Measurements from ENCODE around the gene SATB2.
A peak's percentile ranks its signal among the peaks of the same experiment; 100 is the strongest.

The SATB2 gene

GRCh38 chr2:199457147-199458008 is at the start of gene SATB2:
SATB2 (minus strand) TSS chr2:199457939; CDS start chr2:199456037, 1,902 bp downstream.
- TF ChIP-seq ZNF274 (IDR thresholded peaks at IDR 0.05; ENCODE audit: low read depth, low read length): no peak

GRCh38 chr2:199505755-199506403 is 48.1 kb upstream of the SATB2 start:
- TF ChIP-seq ZNF274 (IDR thresholded peaks at IDR 0.05; ENCODE audit: low read depth, low read length): no peak
- H3K4me3 ChIP-seq (ENCODE audit: low read length): no peak overlapping the region

More at GRCh38 chr2:199457147-199458008, at the start of gene SATB2:
- peak within 1 kb of the TSS; percentile 83 for H3K4me3 ChIP-seq (ENCODE audit: low read length)

- H3K4me3 ChIP-seq (ENCODE audit: low read length): no peak overlapping the region
- no peak for TF ChIP-seq ZNF274 (IDR thresholded peaks at IDR 0.05; ENCODE audit: low read depth, low read length)
Observed at GRCh38 chr2:199503148-199503547, 45.4 kb upstream of the SATB2 start.

DNA sequence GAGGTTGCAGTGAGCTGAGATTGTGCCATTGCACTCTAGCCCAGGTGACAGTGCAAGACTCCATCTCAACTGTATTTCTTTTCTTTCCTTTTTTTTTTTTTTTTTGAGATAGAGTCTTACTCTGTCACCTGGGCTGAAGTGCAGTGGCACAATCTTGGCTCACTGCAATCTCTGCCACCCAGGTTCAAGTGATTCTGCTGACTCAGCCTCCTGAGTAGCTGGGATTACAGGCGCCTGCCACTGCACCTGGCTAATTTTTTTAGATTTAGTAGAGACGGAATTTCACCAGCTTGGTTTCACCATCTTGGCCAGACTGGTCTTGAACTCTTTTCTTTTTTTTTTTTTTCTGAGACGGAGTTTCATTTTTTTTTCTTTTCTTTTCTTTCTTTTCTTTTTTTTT is 41.3 kb upstream of the SATB2 start:
- no peak for TF ChIP-seq ZNF274 (IDR thresholded peaks at IDR 0.05; ENCODE audit: low read depth, low read length)
- H3K4me3 ChIP-seq (ENCODE audit: low read length): no peak overlapping the region

DNA sequence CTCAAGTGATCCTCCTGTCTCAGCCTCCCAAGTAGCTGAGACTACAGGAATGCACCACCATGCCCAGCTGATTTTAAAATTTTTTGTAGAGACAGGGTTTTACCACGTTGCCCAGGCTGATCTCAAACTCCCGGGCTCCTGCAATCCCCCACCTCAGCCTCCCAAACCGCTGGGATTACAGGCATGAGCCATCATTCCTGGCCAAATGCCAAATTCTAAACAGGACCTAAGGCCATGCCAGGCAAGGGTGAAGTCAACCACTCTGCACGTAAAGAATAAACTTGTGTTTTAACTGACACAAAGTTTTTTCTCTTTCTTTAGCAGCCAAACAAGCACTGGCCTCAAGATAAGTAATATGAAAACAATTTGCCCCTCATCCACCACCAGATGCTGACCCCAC is 37.4 kb upstream of the SATB2 start:
- H3K4me3 ChIP-seq (ENCODE audit: low read length): no peak overlapping the region
- no peak for TF ChIP-seq ZNF274 (IDR thresholded peaks at IDR 0.05; ENCODE audit: low read depth, low read length)

- TF ChIP-seq ZNF274 (IDR thresholded peaks at IDR 0.05; ENCODE audit: low read depth, low read length): no peak
- H3K4me3 ChIP-seq (ENCODE audit: low read length): no peak overlapping the region
Observed at GRCh38 chr2:199490049-199490448, 32.3 kb upstream of the SATB2 start.

GRCh38 chr2:199488772-199489400 is 31.1 kb upstream of the SATB2 start:
- H3K4me3 ChIP-seq (ENCODE audit: low read length): no peak overlapping the region

GRCh38 chr2:199485732-199486335 is 28.1 kb upstream of the SATB2 start:
- no peak overlapping the region for H3K4me3 ChIP-seq (ENCODE audit: low read length)
- no peak for TF ChIP-seq ZNF274 (IDR thresholded peaks at IDR 0.05; ENCODE audit: low read depth, low read length)

More at GRCh38 chr2:199488772-199489400, 31.1 kb upstream of the SATB2 start:
- TF ChIP-seq ZNF274 (IDR thresholded peaks at IDR 0.05; ENCODE audit: low read depth, low read length): no peak

DNA sequence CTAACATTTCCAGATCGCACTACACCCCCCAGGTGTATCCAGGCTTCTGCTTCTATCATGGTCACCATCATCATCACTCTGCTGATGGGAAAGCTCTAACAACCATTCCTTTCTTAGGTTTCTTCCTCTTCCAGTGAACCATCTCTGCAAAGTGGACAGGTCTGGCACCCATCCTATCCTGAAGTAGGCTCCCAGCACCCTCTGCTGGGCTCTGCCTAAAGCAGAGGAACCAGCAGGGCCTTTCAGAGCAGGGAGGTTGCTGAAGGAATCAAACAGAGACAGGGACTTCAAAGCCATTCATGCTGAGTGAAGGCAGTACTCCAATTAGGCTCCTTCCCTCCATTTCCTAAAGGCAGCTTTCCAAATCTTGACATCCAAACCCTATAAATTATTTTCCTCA is 27.2 kb upstream of the SATB2 start:
- no peak for TF ChIP-seq ZNF274 (IDR thresholded peaks at IDR 0.05; ENCODE audit: low read depth, low read length)
- no peak overlapping the region for H3K4me3 ChIP-seq (ENCODE audit: low read length)

GRCh38 chr2:199480966-199481365 is 23.2 kb upstream of the SATB2 start:
- no peak for TF ChIP-seq ZNF274 (IDR thresholded peaks at IDR 0.05; ENCODE audit: low read depth, low read length)
- H3K4me3 ChIP-seq (ENCODE audit: low read length): no peak overlapping the region

GRCh38 chr2:199477277-199477834 is 19.6 kb upstream of the SATB2 start:
- TF ChIP-seq ZNF274 (IDR thresholded peaks at IDR 0.05; ENCODE audit: low read depth, low read length): no peak
- no peak overlapping the region for H3K4me3 ChIP-seq (ENCODE audit: low read length)

- no peak overlapping the region for H3K4me3 ChIP-seq (ENCODE audit: low read length)
- TF ChIP-seq ZNF274 (IDR thresholded peaks at IDR 0.05; ENCODE audit: low read depth, low read length): no peak
Observed at GRCh38 chr2:199471443-199472057, 13.8 kb upstream of the SATB2 start.

DNA sequence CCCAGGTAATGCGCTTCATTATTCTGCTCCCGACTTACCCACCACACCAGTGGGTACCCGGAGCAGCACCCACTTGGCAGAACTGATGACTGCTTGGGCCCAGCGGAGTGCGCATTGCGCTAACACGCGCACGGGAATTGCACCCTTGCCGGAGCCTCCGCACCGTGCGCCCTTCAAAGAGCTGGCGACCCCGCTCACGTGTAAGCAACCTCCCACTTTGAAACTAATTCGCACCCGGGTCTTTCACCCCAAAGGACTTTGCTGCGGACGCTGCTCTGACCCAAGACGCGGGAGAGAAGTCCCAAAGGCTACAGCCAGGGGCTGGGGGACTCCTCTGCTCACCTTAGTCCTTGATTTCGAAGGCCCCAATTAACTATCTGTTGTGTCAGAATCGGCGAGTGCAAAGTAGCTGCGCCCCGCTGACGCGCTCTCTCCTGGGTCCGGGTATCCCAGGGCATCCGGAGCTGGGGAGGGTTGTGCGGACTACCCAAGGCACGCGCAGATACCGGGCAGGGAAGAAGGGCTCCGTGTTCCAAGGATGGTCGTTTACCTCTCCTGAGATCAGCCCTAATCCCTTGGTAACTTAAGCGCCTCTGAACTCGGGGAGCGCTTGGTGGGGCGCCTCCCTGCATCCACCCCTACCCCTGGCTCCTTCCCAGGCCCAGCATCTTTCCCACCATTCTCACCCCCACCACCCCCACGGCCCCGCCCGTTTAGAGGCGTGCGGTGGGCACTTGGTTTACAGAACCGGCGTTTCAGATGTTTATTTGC is 13.1 kb upstream of the SATB2 start:
- no peak for TF ChIP-seq ZNF274 (IDR thresholded peaks at IDR 0.05; ENCODE audit: low read depth, low read length)
- no peak overlapping the region for H3K4me3 ChIP-seq (ENCODE audit: low read length)
